SK-N-SH (cell line): ENCODE data around the gene STARD3NL. TPM values are rescaled to one million over a fixed set of nuclear protein-coding genes. Genes with fewer than 3 reads are reported as not detected.

Experiments
- CTCF ChIA-PET: fragments of 300-600, 350-600 bp; formaldehyde crosslinking; extraction: SDS; loops from one replicate; lab custom pipeline; 2021; lab: Yijun Ruan, JAX
- POLR2A ChIA-PET: fragments of 350-600 bp; sonication (Branson Sonifier 250); formaldehyde crosslinking; extraction: SDS; loops from one replicate; lab custom pipeline; 2020; ENCODE audit warnings: antibody characterized with exemption, inconsistent platforms; lab: Yijun Ruan, JAX
- DNase-seq: peaks from one replicate; pipeline ENCODE4 v3.0.0; 2012
- H2AFZ ChIP-seq: fragments of 200-600 bp; sonication (generic); 2 replicates; pipeline ENCODE4 v1.8.1; 2016; ENCODE audit warnings: antibody characterized with exemption, mild to moderate bottlenecking, low read depth
- H3F3A ChIP-seq: fragments of 200-600 bp; sonication (generic); replicated peaks from 2 replicates; pipeline ENCODE3; 2016; ENCODE audit warnings: antibody characterized with exemption, mild to moderate bottlenecking; ENCODE audit not compliant: insufficient read depth
- H3K27ac ChIP-seq, 2 experiments: fragments of 200-500 bp in 1 of 2; fragments of 200-600 bp in 1 of 2; sonication (Bioruptor generic) in 1 of 2; sonication (generic), shearing (Covaris generic) in 1 of 2; 2 replicates each; pipeline versions ENCODE4 v1.5.1 to v1.6.1; 2014 to 2016; ENCODE audit warnings: low read depth in 2 of 2, inconsistent platforms in 1 of 2, low read length in 1 of 2, mild to moderate bottlenecking in 1 of 2, mixed read lengths in 1 of 2
- H3K27me3 ChIP-seq: fragments of 200-600 bp; sonication (generic), shearing (Covaris generic); 2 replicates; pipeline ENCODE4 v1.6.1; 2016; ENCODE audit warnings: mixed run types; ENCODE audit not compliant: insufficient read depth
- H3K36me3 ChIP-seq, 2 experiments: fragments of 200-500 bp in 1 of 2; fragments of 200-600 bp in 1 of 2; sonication (Bioruptor generic) in 1 of 2; sonication (generic) in 1 of 2; replicated peaks in 1 of 2; 2 replicates each; pipeline versions ENCODE3 to v1.5.1; 2014 to 2016; ENCODE audit warnings: low read length in 1 of 2, mild to moderate bottlenecking in 1 of 2; ENCODE audit not compliant: insufficient read depth in 2 of 2, control insufficient read depth in 1 of 2
- H3K4me1 ChIP-seq, 2 experiments: fragments of 200-500 bp in 1 of 2; fragments of 200-600 bp in 1 of 2; sonication (Bioruptor generic) in 1 of 2; sonication (generic), shearing (Covaris generic) in 1 of 2; 2 replicates each; pipeline versions ENCODE4 v1.5.1 to v1.6.1; 2014 to 2016; ENCODE audit warnings: low read depth in 1 of 2, low read length in 1 of 2, mixed run types in 1 of 2; ENCODE audit not compliant: insufficient read depth in 2 of 2, control insufficient read depth in 1 of 2
- H3K4me2 ChIP-seq: fragments of 200-600 bp; sonication (generic), shearing (Covaris generic); 2 replicates; pipeline ENCODE4 v1.6.1; 2017; ENCODE audit warnings: mixed run types
- H3K4me3 ChIP-seq, 2 experiments: fragments of 200-500 bp in 1 of 2; fragments of 200-600 bp in 1 of 2; sonication (Bioruptor generic) in 1 of 2; sonication (generic), shearing (Covaris generic) in 1 of 2; 2 replicates each; pipeline versions ENCODE4 v1.5.1 to v1.8.1; 2014 to 2016; ENCODE audit warnings: low read depth in 2 of 2, inconsistent platforms in 1 of 2, low read length in 1 of 2, mild to moderate bottlenecking in 1 of 2, mixed read lengths in 1 of 2, moderate library complexity in 1 of 2
- H3K79me2 ChIP-seq: fragments of 200-600 bp; sonication (generic); 2 replicates; pipeline ENCODE4 v1.8.1; 2017; ENCODE audit warnings: mild to moderate bottlenecking; ENCODE audit not compliant: insufficient read depth
- H3K9ac ChIP-seq: fragments of 200-600 bp; sonication (generic); 2 replicates; pipeline ENCODE4 v1.6.1; 2017; ENCODE audit warnings: mixed run types
- H3K9me2 ChIP-seq: fragments of 200-600 bp; sonication (generic); 2 replicates; pipeline ENCODE4 v1.6.1; 2017; ENCODE audit warnings: mixed run types
- H3K9me3 ChIP-seq: fragments of 200-600 bp; sonication (generic); 2 replicates; pipeline ENCODE4 v1.6.1; 2017; ENCODE audit warnings: mixed run types, mild to moderate bottlenecking, moderate library complexity
- H4K20me1 ChIP-seq: fragments of 200-600 bp; sonication (generic); 2 replicates; pipeline ENCODE4 v1.6.1; 2017; ENCODE audit warnings: mild to moderate bottlenecking, mixed run types; ENCODE audit not compliant: insufficient read depth
- CHD2 ChIP-seq: fragments of 150-350 bp; IDR thresholded peaks from 2 replicates; pipeline ENCODE4 v1.6.1; 2018; ENCODE audit warnings: low read length; ENCODE audit not compliant: partially characterized antibody
- EP300 ChIP-seq, 2 experiments: IDR thresholded peaks; 2 replicates each; pipeline versions ENCODE4 v1.4.0 to v1.6.1; 2012; ENCODE audit warnings: borderline replicate concordance in 1 of 2, low read depth in 1 of 2, low read length in 1 of 2
- EZH2phosphoT487 ChIP-seq: fragments of 200-600 bp; sonication (generic); IDR thresholded peaks from 2 replicates; pipeline ENCODE4 v1.6.1; 2017; ENCODE audit warnings: low read depth, mixed run types, mild to moderate bottlenecking, antibody characterized with exemption, moderate library complexity, borderline replicate concordance
- FOXM1 ChIP-seq: IDR thresholded peaks from 2 replicates; pipeline ENCODE4 v1.4.0; 2012; ENCODE audit warnings: low read depth, mild to moderate bottlenecking
- GABPA ChIP-seq: IDR thresholded peaks from 2 replicates; pipeline ENCODE4 v1.4.0; 2012; ENCODE audit warnings: low read depth, mild to moderate bottlenecking
- MEF2A ChIP-seq: IDR thresholded peaks from 2 replicates; pipeline ENCODE4 v1.4.0; 2012; ENCODE audit warnings: low read depth, borderline replicate concordance
- NFIC ChIP-seq: IDR thresholded peaks from 2 replicates; pipeline ENCODE4 v1.4.0; 2012; ENCODE audit warnings: borderline replicate concordance
- PBX3 ChIP-seq: IDR thresholded peaks from 2 replicates; pipeline ENCODE4; 2012
- RCOR1 ChIP-seq: fragments of 150-350 bp; IDR thresholded peaks from 2 replicates; pipeline ENCODE4 v1.6.1; 2017; ENCODE audit warnings: antibody characterized with exemption, low read length
- RFX5 ChIP-seq: IDR thresholded peaks from 2 replicates; pipeline ENCODE4 v1.6.1; 2012; ENCODE audit warnings: mild to moderate bottlenecking, improper control_type of control experiment, low read length
- SMC3 ChIP-seq: IDR thresholded peaks from 2 replicates; pipeline ENCODE4 v1.6.1; 2012; ENCODE audit warnings: low read depth, low read length, improper control_type of control experiment
- TAF1 ChIP-seq: IDR thresholded peaks from 2 replicates; pipeline ENCODE4 v1.6.1; 2012; ENCODE audit warnings: low read depth, mild to moderate bottlenecking, low read length, moderate library complexity, borderline replicate concordance
- YY1 ChIP-seq: IDR thresholded peaks from 2 replicates; pipeline ENCODE4 v1.4.0; 2012; ENCODE audit warnings: low read depth, mild to moderate bottlenecking
- WGBS: methylation state at CpG from one replicate; pipeline ENCODE4 v1.1.6; 2017; ENCODE audit warnings: low lambda C conversion rate; 5-methylcytosine and 5-hydroxymethylcytosine counted together
- polyA plus RNA-seq, 3 experiments: library from polyadenylated mRNA; depleted of rRNA; stranded (reverse); fragments of >200 nt; gene quantifications; 2 replicates each; pipeline ENCODE4 v1.2.3, GENCODE V29; 2012
- TF ChIP-seq, protein P1 (sequence below): fragments of 200-600 bp; sonication (generic); IDR thresholded peaks from 2 replicates; pipeline ENCODE4 v1.6.1; 2017; ENCODE audit warnings: antibody characterized with exemption, mild to moderate bottlenecking, moderate library complexity
- TF ChIP-seq, protein P2 (sequence below): IDR thresholded peaks from 2 replicates; pipeline ENCODE4 v1.6.1; 2012; ENCODE audit warnings: mild to moderate bottlenecking, low read depth, low read length, moderate library complexity

STARD3NL gene
- polyA plus RNA-seq, 1 of the 3 experiments (the other 2 are of a cell fraction), result 46.3 TPM

DNA sequence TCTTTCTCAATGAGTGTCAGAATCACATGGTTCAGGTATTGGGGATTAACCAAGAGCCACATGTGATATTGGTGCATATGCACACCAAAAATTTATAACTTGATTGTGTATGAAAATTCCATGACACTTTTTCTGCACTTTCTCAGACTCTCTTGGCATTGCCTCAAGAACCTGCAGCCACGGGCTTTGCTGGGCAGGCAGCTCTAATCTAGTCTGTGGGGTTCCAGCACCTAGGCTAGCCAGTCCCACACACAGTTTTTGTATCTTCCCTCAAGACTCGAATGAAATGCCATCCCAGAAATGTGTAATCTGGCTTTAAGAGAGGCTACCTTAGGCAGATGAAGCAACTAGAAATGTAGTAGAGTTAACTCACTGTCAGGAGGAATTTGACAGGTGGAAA is 21.7 kb downstream of the STARD3NL start:
- no peak overlapping the region for H3K27ac ChIP-seq
- H3K36me3 ChIP-seq, result peaks cover 3 to 6% of the 10 kb centered on the region in 2 experiments
- no peak overlapping the region for H3K9ac ChIP-seq
- POLR2A ChIA-PET, result no interaction called here
- no peak overlapping the region for H3K4me3 ChIP-seq
- no peaks in the 10 kb centered on the region for H3K27me3 ChIP-seq
- no peak overlapping the region for H3K4me2 ChIP-seq
- peaks cover 60% of the 10 kb centered on the region for H4K20me1 ChIP-seq
- H3F3A ChIP-seq, result peaks cover 19% of the 10 kb centered on the region
- CTCF ChIA-PET, result interaction anchor here (1.0 to 9.4 kb wide), 7 partner anchors 8 to 279 kb away, joined by 3 to 98 read pairs (median 7); partner anchors contain the start of gene EPDR1
- DNase-seq, result no peak
- no peak overlapping the region for H2AFZ ChIP-seq
- peaks cover 22 to 40% of the 10 kb centered on the region in 2 experiments; a peak in 3 of 4 replicates for H3K4me1 ChIP-seq
- TF ChIP-seq PBX3 (no peak), SMC3 (no peak), CHD2 (no peak), TAF1 (no peak), FOXM1 (no peak), RCOR1 (no peak)
- TF ChIP-seq, protein P1, sequence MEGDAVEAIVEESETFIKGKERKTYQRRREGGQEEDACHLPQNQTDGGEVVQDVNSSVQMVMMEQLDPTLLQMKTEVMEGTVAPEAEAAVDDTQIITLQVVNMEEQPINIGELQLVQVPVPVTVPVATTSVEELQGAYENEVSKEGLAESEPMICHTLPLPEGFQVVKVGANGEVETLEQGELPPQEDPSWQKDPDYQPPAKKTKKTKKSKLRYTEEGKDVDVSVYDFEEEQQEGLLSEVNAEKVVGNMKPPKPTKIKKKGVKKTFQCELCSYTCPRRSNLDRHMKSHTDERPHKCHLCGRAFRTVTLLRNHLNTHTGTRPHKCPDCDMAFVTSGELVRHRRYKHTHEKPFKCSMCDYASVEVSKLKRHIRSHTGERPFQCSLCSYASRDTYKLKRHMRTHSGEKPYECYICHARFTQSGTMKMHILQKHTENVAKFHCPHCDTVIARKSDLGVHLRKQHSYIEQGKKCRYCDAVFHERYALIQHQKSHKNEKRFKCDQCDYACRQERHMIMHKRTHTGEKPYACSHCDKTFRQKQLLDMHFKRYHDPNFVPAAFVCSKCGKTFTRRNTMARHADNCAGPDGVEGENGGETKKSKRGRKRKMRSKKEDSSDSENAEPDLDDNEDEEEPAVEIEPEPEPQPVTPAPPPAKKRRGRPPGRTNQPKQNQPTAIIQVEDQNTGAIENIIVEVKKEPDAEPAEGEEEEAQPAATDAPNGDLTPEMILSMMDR, result no peak
- H3K9me3 ChIP-seq, result no peaks in the 10 kb centered on the region
- 82% methylated on average over 2 of the region's 2 CpGs for WGBS
- no peaks in the 10 kb centered on the region for H3K9me2 ChIP-seq
- H3K79me2 ChIP-seq, result peaks cover 83% of the 10 kb centered on the region

GRCh38 chr7:38206071-38206470 is 28.0 kb downstream of the STARD3NL start:
- peaks cover 31 to 45% of the 10 kb centered on the region in 2 experiments for H3K36me3 ChIP-seq
- peaks cover 0 to 15% of the 10 kb centered on the region in 2 experiments; a peak in 2 of 4 replicates for H3K4me1 ChIP-seq
- ChIA-PET POLR2A (no interaction called here), CTCF (interaction anchor here (0.7 to 2.3 kb wide), 5 partner anchors 10 to 288 kb away, joined by 3 to 35 read pairs (median 4); no protein-coding TSS in a partner anchor)
- no peak overlapping the region for H3K4me2 ChIP-seq
- H3K27ac ChIP-seq, result no peak overlapping the region
- H3F3A ChIP-seq, result no peaks in the 10 kb centered on the region
- no peaks in the 10 kb centered on the region for H3K27me3 ChIP-seq
- H3K79me2 ChIP-seq, result peaks cover 27% of the 10 kb centered on the region
- WGBS, result 94% methylated on average over 5 of the region's 5 CpGs
- no peak overlapping the region for H3K4me3 ChIP-seq
- H3K9me2 ChIP-seq, result no peaks in the 10 kb centered on the region
- DNase-seq, result no peak
- no peak overlapping the region for H3K9ac ChIP-seq
- no peaks in the 10 kb centered on the region for H3K9me3 ChIP-seq
- no peak overlapping the region for H2AFZ ChIP-seq
- peaks cover under 1% of the 10 kb centered on the region; the same call in 1 of the 2 replicates for H4K20me1 ChIP-seq
- TF ChIP-seq, protein P2, sequence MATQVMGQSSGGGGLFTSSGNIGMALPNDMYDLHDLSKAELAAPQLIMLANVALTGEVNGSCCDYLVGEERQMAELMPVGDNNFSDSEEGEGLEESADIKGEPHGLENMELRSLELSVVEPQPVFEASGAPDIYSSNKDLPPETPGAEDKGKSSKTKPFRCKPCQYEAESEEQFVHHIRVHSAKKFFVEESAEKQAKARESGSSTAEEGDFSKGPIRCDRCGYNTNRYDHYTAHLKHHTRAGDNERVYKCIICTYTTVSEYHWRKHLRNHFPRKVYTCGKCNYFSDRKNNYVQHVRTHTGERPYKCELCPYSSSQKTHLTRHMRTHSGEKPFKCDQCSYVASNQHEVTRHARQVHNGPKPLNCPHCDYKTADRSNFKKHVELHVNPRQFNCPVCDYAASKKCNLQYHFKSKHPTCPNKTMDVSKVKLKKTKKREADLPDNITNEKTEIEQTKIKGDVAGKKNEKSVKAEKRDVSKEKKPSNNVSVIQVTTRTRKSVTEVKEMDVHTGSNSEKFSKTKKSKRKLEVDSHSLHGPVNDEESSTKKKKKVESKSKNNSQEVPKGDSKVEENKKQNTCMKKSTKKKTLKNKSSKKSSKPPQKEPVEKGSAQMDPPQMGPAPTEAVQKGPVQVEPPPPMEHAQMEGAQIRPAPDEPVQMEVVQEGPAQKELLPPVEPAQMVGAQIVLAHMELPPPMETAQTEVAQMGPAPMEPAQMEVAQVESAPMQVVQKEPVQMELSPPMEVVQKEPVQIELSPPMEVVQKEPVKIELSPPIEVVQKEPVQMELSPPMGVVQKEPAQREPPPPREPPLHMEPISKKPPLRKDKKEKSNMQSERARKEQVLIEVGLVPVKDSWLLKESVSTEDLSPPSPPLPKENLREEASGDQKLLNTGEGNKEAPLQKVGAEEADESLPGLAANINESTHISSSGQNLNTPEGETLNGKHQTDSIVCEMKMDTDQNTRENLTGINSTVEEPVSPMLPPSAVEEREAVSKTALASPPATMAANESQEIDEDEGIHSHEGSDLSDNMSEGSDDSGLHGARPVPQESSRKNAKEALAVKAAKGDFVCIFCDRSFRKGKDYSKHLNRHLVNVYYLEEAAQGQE, result no peak
- no peak for TF ChIP-seq EP300 (IDR thresholded peaks at IDR 0.05; ENCODE audit: borderline replicate concordance in 1 of 2, low read depth in 1 of 2, low read length in 1 of 2)
- TF ChIP-seq GABPA, result no peak
- TF ChIP-seq EZH2phosphoT487, result no peak
- TF ChIP-seq NFIC, result no peak
- TF ChIP-seq, protein P1, result no peak
- no peak for TF ChIP-seq MEF2A
- TF ChIP-seq RFX5, result no peak
- no peak for TF ChIP-seq YY1
- no peak for TF ChIP-seq SMC3
- no peak for TF ChIP-seq CHD2
- TF ChIP-seq, all 33 proteins: peak for 0
